MM.1S (cell line): ENCODE results near the gene MRPL19.

Experiments
- CTCF ChIP-seq: fragments of 300-600 bp; sonication (generic); IDR thresholded peaks from 2 replicates; pipeline ENCODE4 v1.5.1; 2016; ENCODE audit warnings: antibody characterized with exemption, low read length, mixed read lengths
- EZH2 ChIP-seq: fragments of 300-600 bp; sonication (generic); optimal IDR thresholded peaks from 2 replicates; pipeline ENCODE3; 2017; ENCODE audit warnings: low read depth, mild to moderate bottlenecking, antibody characterized with exemption, low read length, mixed read lengths
- EZH2phosphoT487 ChIP-seq: fragments of 300-600 bp; sonication (generic); IDR thresholded peaks from 2 replicates; pipeline ENCODE4 v1.6.1; 2018; ENCODE audit warnings: antibody characterized with exemption, low read length

- no peak for TF ChIP-seq CTCF
- no peak for TF ChIP-seq EZH2
- 0 out of 2 replicates have a peak, but pooled peaks have one; percentile 61 for TF ChIP-seq EZH2phosphoT487
Observed at GRCh38 chr2:75728614-75729419, 82.2 kb downstream of the MRPL19 start.
